D341Med (cell line): ENCODE results near the gene GGCX.
A peak's percentile ranks its signal among the peaks of the same experiment; 100 is the strongest.

Experiments used
- DNase-seq: peaks from one replicate; pipeline ENCODE4 v3.0.0; 2012; ENCODE audit warnings: low spot score

Gene GGCX

GRCh38 chr2:85541753-85542457, 19.4 kb downstream of the GGCX start:
- DNase-seq, result no peak

GRCh38 chr2:85541262-85541661, 20.0 kb downstream of the GGCX start:
- DNase-seq, result no peak

- no peak for DNase-seq
These were observed 21.1 kb downstream of the GGCX start for GRCh38 chr2:85540133-85540648.

GRCh38 chr2:85539361-85540132, 21.7 kb downstream of the GGCX start:
- peak; percentile 75 for DNase-seq

GRCh38 chr2:85538507-85539360, 22.6 kb downstream of the GGCX start, which contains the start of gene MAT2A:
MAT2A (plus strand) TSS chr2:85539168; CDS start chr2:85539288, 120 bp downstream.
- DNase-seq, result peak; percentile 96

GRCh38 chr2:85537600-85538506, 23.4 kb downstream of the GGCX start:
- DNase-seq, result peak; percentile 55

GRCh38 chr2:85536479-85536878, 24.8 kb downstream of the GGCX start:
- no peak for DNase-seq

GRCh38 chr2:85534881-85535280, 26.4 kb downstream of the GGCX start:
- DNase-seq, result no peak

GRCh38 chr2:85534099-85534498, 27.2 kb downstream of the GGCX start:
- DNase-seq, result no peak

- no peak for DNase-seq
These were observed 29.7 kb downstream of the GGCX start for GRCh38 chr2:85531589-85531988.

- DNase-seq, result no peak
These were observed 31.5 kb downstream of the GGCX start for GRCh38 chr2:85529809-85530208.

- no peak for DNase-seq
These were observed 32.9 kb downstream of the GGCX start for GRCh38 chr2:85528355-85528754.

GRCh38 chr2:85527787-85528186, 33.5 kb downstream of the GGCX start:
- DNase-seq, result no peak

- no peak for DNase-seq
These were observed 35.7 kb downstream of the GGCX start for GRCh38 chr2:85525567-85525966.

- no peak for DNase-seq
These were observed 36.3 kb downstream of the GGCX start for GRCh38 chr2:85525029-85525428.

- peak; percentile 49 for DNase-seq
These were observed 36.9 kb downstream of the GGCX start for GRCh38 chr2:85524336-85524908.

- peak; percentile 61 for DNase-seq
These were observed 37.4 kb downstream of the GGCX start for GRCh38 chr2:85523903-85524335.

GRCh38 chr2:85523062-85523902, 38.0 kb downstream of the GGCX start:
- DNase-seq, result no peak

GRCh38 chr2:85522090-85522647, 39.1 kb downstream of the GGCX start:
- no peak for DNase-seq
